Right ventricle myocardium superior (tissue), 1 donor: ENCODE measurements around the gene REC8. TPM values are rescaled to one million over a fixed set of nuclear protein-coding genes. Genes with fewer than 3 reads are reported as not detected.
A peak's percentile ranks its signal among the peaks of the same experiment; 100 is the strongest.

ENCODE experiments used
- ATAC-seq: fragments of 200-7000 bp; cut with Tn5 transposase; one replicate; pipeline ENCODE4 v1.9.1; 2020; ENCODE audit warnings: mild to moderate bottlenecking; ENCODE audit not compliant: poor library complexity
- DNase-seq: peaks from one replicate; pipeline ENCODE4 v3.0.0-alpha.2; 2020
- intact Hi-C: fragments of 100-400 bp; cut with DNase I; formaldehyde crosslinking; loops from one replicate; pipeline ENCODE4 v1.11.2; 2022
- long read RNA-seq: library from polyadenylated mRNA; unstranded; transcript quantifications from one replicate; pipeline ENCODE4 v2.0.0, GENCODE V29; 2021
- total RNA-seq: library from RNA; stranded (reverse); fragmentation: NEBNext Ultra II Directional; extraction: Animal tissue kit (Norgen Biotek cat#: 25700); gene quantifications from one replicate; pipeline ENCODE4 v1.2.1, GENCODE V29; 2021
- donor health status: DM: no; HTN: yes; CAD: no; lungs with severe emphysema.

REC8 gene
- total RNA-seq = 1.7 TPM
- long read RNA-seq = 0 reads

GRCh38 chr14:24171422-24172260 is at the start of gene REC8:
Gene REC8 (plus strand): TSS chr14:24172080. CDS start chr14:24172553, 473 bp downstream.
- peak; percentile 65 for ATAC-seq
- DNase-seq = peak; percentile 79
- intact Hi-C loops = no loop called here

- no peak for DNase-seq
- ATAC-seq = no peak
- intact Hi-C loops = no loop called here
These were observed 49.5 kb upstream of the REC8 start for GRCh38 chr14:24122416-24122815.

GRCh38 chr14:24122898-24123297 is 49.0 kb upstream of the REC8 start:
- DNase-seq = no peak
- peak; percentile 13 for ATAC-seq
- intact Hi-C loops = no loop called here

GRCh38 chr14:24123424-24124417 is 48.2 kb upstream of the REC8 start:
- no peak for ATAC-seq
- no peak for DNase-seq

GRCh38 chr14:24126939-24127338 is 44.9 kb upstream of the REC8 start:
- ATAC-seq (no peak), DNase-seq (no peak)
- intact Hi-C loops = no loop called here

More at GRCh38 chr14:24123424-24124417, 48.2 kb upstream of the REC8 start:
- intact Hi-C loops = no loop called here

- intact Hi-C loops = no loop called here
- ATAC-seq = no peak
- no peak for DNase-seq
These were observed 44.2 kb upstream of the REC8 start for GRCh38 chr14:24127673-24128072.

- DNase-seq = no peak
- intact Hi-C loops = no loop called here
- no peak for ATAC-seq
These were observed 42.4 kb upstream of the REC8 start for GRCh38 chr14:24129410-24129998.

GRCh38 chr14:24130380-24130716 is 41.5 kb upstream of the REC8 start, which contains the start of gene FITM1:
Gene FITM1 (plus strand): TSS chr14:24130659. CDS start chr14:24131564, 905 bp downstream.
- intact Hi-C loops = no loop called here
- no peak for ATAC-seq
- DNase-seq = no peak

GRCh38 chr14:24130717-24131548 is 40.9 kb upstream of the REC8 start:
- intact Hi-C loops = no loop called here
- ATAC-seq (peak; percentile 73), DNase-seq (peak; percentile 85)

- intact Hi-C loops = no loop called here
- ATAC-seq (peak; percentile 56), DNase-seq (peak; percentile 50)
These were observed 40.3 kb upstream of the REC8 start for GRCh38 chr14:24131549-24131966.

GRCh38 chr14:24132061-24132685 is 39.7 kb upstream of the REC8 start:
- peak; percentile 58 for DNase-seq

GRCh38 chr14:24132976-24133375 is 38.9 kb upstream of the REC8 start:
- intact Hi-C loops = no loop called here
- no peak for DNase-seq
- ATAC-seq = no peak

More at GRCh38 chr14:24132061-24132685, 39.7 kb upstream of the REC8 start:
- intact Hi-C loops = no loop called here
- peak; percentile 3 for ATAC-seq

GRCh38 chr14:24133735-24134134 is 38.1 kb upstream of the REC8 start:
- DNase-seq = no peak
- intact Hi-C loops = no loop called here
- ATAC-seq = no peak

- intact Hi-C loops = no loop called here
- no peak for DNase-seq
- no peak for ATAC-seq
These were observed 36.4 kb upstream of the REC8 start for GRCh38 chr14:24135584-24135833.

- peak; percentile 91 for ATAC-seq
- intact Hi-C loops = no loop called here
- peak; percentile 96 for DNase-seq
These were observed 35.8 kb upstream of the REC8 start, which contains the start of gene PSME1 for GRCh38 chr14:24135834-24136683. Gene PSME1 (plus strand): TSS chr14:24136194. CDS start chr14:24136263, 69 bp downstream.

- intact Hi-C loops = no loop called here
- DNase-seq = no peak
- no peak for ATAC-seq
These were observed 35.0 kb upstream of the REC8 start for GRCh38 chr14:24136684-24137528.
